T-cell (primary cell): ENCODE data around the gene RYR1. TPM values are rescaled to one million over a fixed set of nuclear protein-coding genes. Genes with fewer than 3 reads are reported as not detected.
A peak's percentile ranks its signal among the peaks of the same experiment; 100 is the strongest.
"Not testable (repeated sequence)": the region's sequence is repeated elsewhere in the genome, so short reads cannot be mapped to it uniquely, and the experiment has no call there.

Source experiments
- ATAC-seq, 4 experiments: fragments of 200-7000 bp in 3 of 4; fragments of 150-1000 bp in 1 of 4; cut with Tn5 transposase; replicated peaks in 1 of 4; 1 replicate in 3 of 4; 2 replicates in 1 of 4; pipeline ENCODE4 v1.10.0; 2021; ENCODE audit warnings: moderate library complexity in 3 of 4, mild to moderate bottlenecking in 2 of 4, moderate number of reproducible peaks in 1 of 4
- CTCF ChIA-PET, 2 donors: fragments of 300-600 bp; sonication (Branson Sonifier 250); formaldehyde crosslinking; loops; one replicate each; lab custom pipeline; 2022; ENCODE audit warnings: antibody characterized with exemption in 2 of 2; lab: Charles Lee
- POLR2A ChIA-PET, 2 donors: fragments of 300-600 bp; sonication (Branson Sonifier 250); formaldehyde crosslinking; loops; one replicate each; lab custom pipeline; 2022; ENCODE audit warnings: antibody characterized with exemption in 2 of 2; lab: Charles Lee
- DNase-seq, 35 experiments: peaks; one replicate each; pipeline versions ENCODE4 v3.0.0 to v3.0.0-alpha.2; 2013 to 2023
- H3K27ac ChIP-seq: one replicate; pipeline ENCODE4 v1.5.1; 2013; ENCODE audit warnings: low read length
- H3K27me3 ChIP-seq, 2 experiments: replicated peaks in 1 of 2; 1 replicate in 1 of 2; 2 replicates in 1 of 2; pipeline versions ENCODE4 v1.6.1 to v1.7.0; 2013; ENCODE audit warnings: low read length in 1 of 2, mixed read lengths in 1 of 2; ENCODE audit not compliant: control insufficient read depth in 2 of 2, insufficient read depth in 2 of 2; ENCODE audit errors: extremely low read depth in 1 of 2
- H3K36me3 ChIP-seq, 2 donors: 1 replicate in 1 of 2; 2 replicates in 1 of 2; pipeline versions ENCODE4 v1.6.1 to v1.7.0; 2013; ENCODE audit warnings: low read length in 1 of 2; ENCODE audit not compliant: control insufficient read depth in 2 of 2, insufficient read depth in 1 of 2; ENCODE audit errors: extremely low read depth in 1 of 2
- H3K4me1 ChIP-seq, 2 experiments: 1 replicate in 1 of 2; 2 replicates in 1 of 2; pipeline versions ENCODE4 v1.6.1 to v1.7.0; 2013; ENCODE audit warnings: low read length in 2 of 2, mixed read lengths in 1 of 2; ENCODE audit not compliant: insufficient read depth in 2 of 2, control insufficient read depth in 1 of 2; ENCODE audit errors: extremely low read depth in 1 of 2
- H3K4me3 ChIP-seq, 2 donors: 1 replicate in 1 of 2; 2 replicates in 1 of 2; pipeline versions ENCODE4 v1.5.1 to v1.7.0; 2013; ENCODE audit warnings: mild to moderate bottlenecking in 2 of 2, low read length in 1 of 2, moderate library complexity in 1 of 2; ENCODE audit not compliant: control insufficient read depth in 1 of 2; ENCODE audit errors: extremely low read depth in 1 of 2
- H3K9me3 ChIP-seq: 2 replicates; pipeline ENCODE4 v1.7.0; 2013
- H3K27ac Mint-ChIP-seq, 2 donors: one replicate each; pipeline ENCODE4 v1.8.0; 2020 to 2021; ENCODE audit warnings: mild to moderate bottlenecking in 2 of 2, mixed read lengths in 2 of 2
- H3K27me3 Mint-ChIP-seq, 2 donors: one replicate each; pipeline ENCODE4 v1.8.0; 2021 to 2022; ENCODE audit warnings: mixed read lengths in 2 of 2
- H3K36me3 Mint-ChIP-seq: one replicate; pipeline ENCODE4 v1.8.0; 2021; ENCODE audit warnings: mixed read lengths
- H3K4me1 Mint-ChIP-seq, 3 donors: one replicate each; pipeline ENCODE4 v1.8.0; 2020 to 2022; ENCODE audit warnings: mixed read lengths in 3 of 3, mild to moderate bottlenecking in 1 of 3
- H3K4me3 Mint-ChIP-seq, 3 donors: one replicate each; pipeline ENCODE4 v1.8.0; 2020 to 2022; ENCODE audit warnings: mild to moderate bottlenecking in 3 of 3, mixed read lengths in 3 of 3, moderate library complexity in 3 of 3
- H3K9me3 Mint-ChIP-seq, 3 donors: one replicate each; pipeline ENCODE4 v1.8.0; 2020 to 2022; ENCODE audit warnings: mixed read lengths in 3 of 3
- WGBS: methylation state at CpG from one replicate; pipeline ENCODE4 v1.1.5; 2013; ENCODE audit warnings: missing lambda C conversion rate; ENCODE audit not compliant: insufficient coverage; 5-methylcytosine and 5-hydroxymethylcytosine counted together
- total RNA-seq, 35 experiments: library from RNA in 6 of 35; stranded (reverse) in 6 of 35; fragments of 120-200 nt in 1 of 35; gene quantifications; one replicate each; pipeline versions ENCODE4 v1.2.1 to v1.2.4 and lab custom pipeline; 2013 to 2026

Gene RYR1
- total RNA-seq, 5 donors from 2014 or later (not counting 1 experiment from before 2014, with no cell fraction given) = 1.1 to 3.8 (median 2.9) TPM

GRCh38 chr19:38411898-38412297 is 21.6 kb upstream of the RYR1 start:
- H3K4me1 Mint-ChIP-seq, H3K9me3 Mint-ChIP-seq, H3K4me1 ChIP-seq, H3K4me3 Mint-ChIP-seq, H3K4me3 ChIP-seq, H3K9me3 ChIP-seq, ATAC-seq, H3K27ac Mint-ChIP-seq, CTCF ChIA-PET, H3K27me3 Mint-ChIP-seq, H3K27me3 ChIP-seq, POLR2A ChIA-PET, DNase-seq, H3K36me3 Mint-ChIP-seq, H3K27ac ChIP-seq, H3K36me3 ChIP-seq: not testable (repeated sequence)
- 85% methylated on average over 4 of the region's 5 CpGs for WGBS

- POLR2A ChIA-PET = no interaction called here
Measured at GRCh38 chr19:38412491-38412890, 21.0 kb upstream of the RYR1 start.

GRCh38 chr19:38412961-38413360 is 20.5 kb upstream of the RYR1 start:
- Histone ChIP-seq H3K27ac (no peak overlapping the region), H3K9me3 (no peaks in the 10 kb centered on the region), H3K36me3 (peaks cover 0 to 3% of the 10 kb centered on the region in 2 donors), H3K4me1 (peaks cover 6 to 13% of the 10 kb centered on the region in 2 experiments), H3K4me3 (no peak overlapping the region), H3K27me3 (no peaks in the 10 kb centered on the region)
- Mint-ChIP-seq H3K36me3 (peaks cover 4% of the 10 kb centered on the region), H3K4me3 (no peak overlapping the region), H3K9me3 (no peaks in the 10 kb centered on the region), H3K27ac (no peak overlapping the region), H3K4me1 (peaks cover 13 to 15% (median 14%) of the 10 kb centered on the region in 3 donors), H3K27me3 (no peaks in the 10 kb centered on the region)
- CTCF ChIA-PET = no interaction called here
- POLR2A ChIA-PET = interaction anchor here in 1 of 2 donors (0.6 kb wide), 1 partner anchor 34 kb away, joined by 5 read pairs; no protein-coding TSS in a partner anchor
- ATAC-seq (no peak), DNase-seq (no peak)
- WGBS = 75% methylated on average over 1 of the region's 11 CpGs

More at GRCh38 chr19:38412491-38412890, 21.0 kb upstream of the RYR1 start:
- DNase-seq (no peak), ATAC-seq (no peak)
- 93% methylated on average over 5 of the region's 8 CpGs for WGBS
- no peak overlapping the region for H3K4me3 Mint-ChIP-seq
- no peak overlapping the region for H3K27ac ChIP-seq
- no peak overlapping the region for H3K27ac Mint-ChIP-seq
- peaks cover 0 to 3% of the 10 kb centered on the region in 2 donors for H3K36me3 ChIP-seq
- H3K9me3 ChIP-seq = no peaks in the 10 kb centered on the region
- H3K4me1 ChIP-seq = peaks cover 1 to 8% of the 10 kb centered on the region in 2 experiments
- no peaks in the 10 kb centered on the region for H3K27me3 ChIP-seq
- peaks cover 4% of the 10 kb centered on the region for H3K36me3 Mint-ChIP-seq
- no peaks in the 10 kb centered on the region for H3K27me3 Mint-ChIP-seq
- H3K4me3 ChIP-seq = no peak overlapping the region
- H3K9me3 Mint-ChIP-seq = no peaks in the 10 kb centered on the region
- CTCF ChIA-PET = no interaction called here
- H3K4me1 Mint-ChIP-seq = peaks cover 8 to 10% (median 9%) of the 10 kb centered on the region in 3 donors

GRCh38 chr19:38413416-38413815 is 20.1 kb upstream of the RYR1 start:
- H3K4me3 Mint-ChIP-seq = no peak overlapping the region
- CTCF ChIA-PET = interaction anchor here in 1 of 2 donors (0.5 kb wide), 1 partner anchor 702 kb away, joined by 3 read pairs; no protein-coding TSS in a partner anchor
- peaks cover 17 to 18% (median 18%) of the 10 kb centered on the region in 3 donors for H3K4me1 Mint-ChIP-seq
- H3K36me3 Mint-ChIP-seq = peaks cover 4% of the 10 kb centered on the region
- no peaks in the 10 kb centered on the region for H3K27me3 ChIP-seq
- no peak overlapping the region for H3K27ac ChIP-seq
- no peak overlapping the region for H3K27ac Mint-ChIP-seq
- WGBS = no CpG with 5 or more reads among the region's 6 CpGs
- no peaks in the 10 kb centered on the region for H3K27me3 Mint-ChIP-seq
- H3K9me3 ChIP-seq = no peaks in the 10 kb centered on the region
- POLR2A ChIA-PET = interaction anchor here in 1 of 2 donors (0.6 kb wide), 1 partner anchor 35 kb away, joined by 5 read pairs; no protein-coding TSS in a partner anchor
- no peak overlapping the region for H3K4me3 ChIP-seq
- no peaks in the 10 kb centered on the region for H3K9me3 Mint-ChIP-seq
- peaks cover 0 to 3% of the 10 kb centered on the region in 2 donors for H3K36me3 ChIP-seq
- DNase-seq (no peak), ATAC-seq (no peak)
- H3K4me1 ChIP-seq = peaks cover 10 to 17% of the 10 kb centered on the region in 2 experiments

GRCh38 chr19:38417146-38417543 is 16.3 kb upstream of the RYR1 start:
- ChIA-PET POLR2A (no interaction called here), CTCF (interaction anchor here in 1 of 2 donors (1.0 kb wide), 1 partner anchor 14 kb away, joined by 4 read pairs; the partner anchor contains the start of gene FAM98C)
- Mint-ChIP-seq H3K36me3 (no peaks in the 10 kb centered on the region), H3K27ac (peak overlapping the region; percentile 76 to 87), H3K9me3 (no peaks in the 10 kb centered on the region), H3K4me3 (peak overlapping the region; percentile 72 to 88 (median 79)), H3K27me3 (no peaks in the 10 kb centered on the region), H3K4me1 (peaks cover 20 to 25% (median 25%) of the 10 kb centered on the region in 3 donors)
- DNase-seq (no peak), ATAC-seq (no peak)
- no peaks in the 10 kb centered on the region for H3K9me3 ChIP-seq
- peak overlapping the region; percentile 44 for H3K27ac ChIP-seq
- peaks cover 0 to 16% of the 10 kb centered on the region in 2 experiments for H3K27me3 ChIP-seq
- no peaks in the 10 kb centered on the region for H3K36me3 ChIP-seq
- H3K4me1 ChIP-seq = peaks cover 12 to 19% of the 10 kb centered on the region in 2 experiments
- 86% methylated on average over 8 of the region's 8 CpGs for WGBS
- H3K4me3 ChIP-seq = no peak overlapping the region

- POLR2A ChIA-PET = no interaction called here
Measured at GRCh38 chr19:38417544-38418506, 15.7 kb upstream of the RYR1 start.

More at GRCh38 chr19:38417544-38418506, 15.7 kb upstream of the RYR1 start:
- H3K4me3 Mint-ChIP-seq = peak overlapping the region; percentile 72 to 88 (median 79)
- Histone ChIP-seq H3K4me3 (peak overlapping the region; percentile 40 to 46), H3K36me3 (no peaks in the 10 kb centered on the region), H3K27me3 (peaks cover 0 to 20% of the 10 kb centered on the region in 2 experiments), H3K27ac (peak overlapping the region; percentile 44), H3K9me3 (no peaks in the 10 kb centered on the region), H3K4me1 (peaks cover 12 to 19% of the 10 kb centered on the region in 2 experiments)
- H3K27me3 Mint-ChIP-seq = peaks cover 0 to under 1% of the 10 kb centered on the region in 2 donors
- peaks cover 20 to 25% (median 25%) of the 10 kb centered on the region in 3 donors for H3K4me1 Mint-ChIP-seq
- CTCF ChIA-PET = interaction anchor here in 1 of 2 donors (1.0 kb wide), 1 partner anchor 15 kb away, joined by 4 read pairs; the partner anchor contains the start of gene FAM98C
- DNase-seq = peak in 30 of 35 experiments; percentile 7 to 63 (median 30)
- no peaks in the 10 kb centered on the region for H3K36me3 Mint-ChIP-seq
- no peaks in the 10 kb centered on the region for H3K9me3 Mint-ChIP-seq
- ATAC-seq = peak; percentile 70 to 86 (median 80)
- WGBS = 18% methylated on average over 46 of the region's 49 CpGs
- peak overlapping the region; percentile 76 to 87 for H3K27ac Mint-ChIP-seq
